Calu3 (cell line): ENCODE results near the gene ST8SIA1. TPM values are rescaled to one million over a fixed set of nuclear protein-coding genes. Genes with fewer than 3 reads are reported as not detected.

Experiments
- BruUV-seq: library from RNA; stranded (reverse); fragments of 400-500 nt; replicated peaks from 2 replicates; lab custom pipeline; 2021; lab: Mats Ljungman, UMichigan
- CTCF ChIA-PET: fragments of 300-600 bp; sonication (Branson Sonifier 250); formaldehyde crosslinking; loops from one replicate; lab custom pipeline; 2022; ENCODE audit warnings: antibody characterized with exemption; lab: Charles Lee
- DNase-seq: peaks from one replicate; pipeline ENCODE4 v3.0.0; 2022
- H3K27ac Mint-ChIP-seq: one replicate; pipeline ENCODE4 v1.8.0; 2022; ENCODE audit warnings: mixed read lengths; ENCODE audit not compliant: unreplicated experiment
- H3K27me3 Mint-ChIP-seq: one replicate; pipeline ENCODE4 v1.8.0; 2022; ENCODE audit warnings: mixed read lengths; ENCODE audit not compliant: unreplicated experiment
- H3K36me3 Mint-ChIP-seq: one replicate; pipeline ENCODE4 v1.8.0; 2022; ENCODE audit warnings: mild to moderate bottlenecking, moderate library complexity, mixed read lengths; ENCODE audit not compliant: insufficient read depth, unreplicated experiment
- H3K4me1 Mint-ChIP-seq: one replicate; pipeline ENCODE4 v1.8.0; 2022; ENCODE audit warnings: mild to moderate bottlenecking, low read depth, mixed read lengths; ENCODE audit not compliant: unreplicated experiment
- H3K4me3 Mint-ChIP-seq: one replicate; pipeline ENCODE4 v1.8.0; 2022; ENCODE audit warnings: mild to moderate bottlenecking, low read depth, moderate library complexity, mixed read lengths; ENCODE audit not compliant: unreplicated experiment
- H3K9me3 Mint-ChIP-seq: one replicate; pipeline ENCODE4 v1.8.0; 2022; ENCODE audit warnings: low read depth, mixed read lengths; ENCODE audit not compliant: unreplicated experiment
- CTCF ChIP-seq: fragments of 200-600 bp; IDR thresholded peaks from one replicate; pipeline ENCODE4 v1.8.0; 2022; ENCODE audit warnings: antibody characterized with exemption; ENCODE audit not compliant: unreplicated experiment
- intact Hi-C: fragments of 100-400 bp; cut with micrococcal nuclease; formaldehyde crosslinking; loops from one replicate; pipeline ENCODE4 v1.10.0; 2022; ENCODE audit not compliant: unreplicated experiment
- total RNA-seq: library from RNA; stranded (reverse); gene quantifications from 2 replicates; pipeline ENCODE4 v1.2.3, GENCODE V29; 2022

ST8SIA1 gene
- total RNA-seq, 1 experiment from 2014 or later, result not detected

GRCh38 chr12:22180705-22181104, 153.8 kb downstream of the ST8SIA1 start:
- no peaks in the 10 kb centered on the region for H3K4me1 Mint-ChIP-seq
- H3K27ac Mint-ChIP-seq, result no peak overlapping the region
- no peak overlapping the region for H3K4me3 Mint-ChIP-seq
- DNase-seq, result no peak
- intact Hi-C loops, result no loop called here
- no peak for TF ChIP-seq CTCF
- CTCF ChIA-PET, result no interaction called here
- no peaks in the 10 kb centered on the region for H3K36me3 Mint-ChIP-seq
- no peaks in the 10 kb centered on the region for H3K9me3 Mint-ChIP-seq
- no TSS peak for BruUV-seq
- no peaks in the 10 kb centered on the region for H3K27me3 Mint-ChIP-seq

DNA sequence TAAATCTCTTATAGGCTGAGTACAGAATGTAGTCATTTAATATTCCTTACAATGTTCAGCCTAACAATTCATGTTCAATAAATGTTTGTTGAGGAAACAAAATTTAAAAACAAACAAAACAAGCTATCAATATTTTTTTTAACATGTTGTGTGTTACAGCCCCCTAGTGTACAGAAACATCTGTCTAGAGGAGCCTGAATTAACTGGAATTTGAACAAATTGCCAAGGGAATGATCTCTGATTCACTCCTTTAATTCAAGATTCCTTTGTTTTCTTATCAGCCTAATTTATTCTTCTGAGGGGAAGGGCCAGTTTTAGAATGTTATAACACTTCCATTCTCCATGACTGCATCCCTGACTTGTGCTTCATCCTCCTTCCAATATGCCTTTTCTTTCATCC, 161.3 kb downstream of the ST8SIA1 start:
- intact Hi-C loops, result no loop called here
- no TSS peak for BruUV-seq
- H3K4me1 Mint-ChIP-seq, result no peaks in the 10 kb centered on the region
- H3K36me3 Mint-ChIP-seq, result no peaks in the 10 kb centered on the region
- DNase-seq, result no peak
- no peak overlapping the region for H3K27ac Mint-ChIP-seq
- no peak for TF ChIP-seq CTCF
- H3K27me3 Mint-ChIP-seq, result no peaks in the 10 kb centered on the region
- H3K4me3 Mint-ChIP-seq, result no peak overlapping the region
- CTCF ChIA-PET, result no interaction called here
- H3K9me3 Mint-ChIP-seq, result no peaks in the 10 kb centered on the region

DNA sequence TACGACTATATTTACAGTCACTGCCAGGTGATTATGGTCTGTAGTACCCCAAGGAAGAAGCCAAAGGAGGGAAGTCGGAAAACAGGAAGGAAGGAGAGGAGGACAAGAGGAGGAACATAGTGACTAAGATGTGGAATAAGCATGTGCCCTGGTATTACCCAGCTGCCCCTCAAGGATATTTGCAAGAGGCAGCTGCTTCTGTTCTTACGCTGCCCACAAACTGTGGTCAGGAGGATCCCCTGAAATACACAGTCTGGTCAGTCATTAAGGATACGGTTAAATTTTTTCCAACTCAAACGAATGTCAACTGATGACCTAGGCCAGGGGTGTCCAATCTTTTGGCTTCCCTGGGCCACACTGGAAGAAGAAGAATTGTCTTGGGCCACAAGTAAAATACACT, 162.0 kb downstream of the ST8SIA1 start:
- no peaks in the 10 kb centered on the region for H3K9me3 Mint-ChIP-seq
- no peak overlapping the region for H3K27ac Mint-ChIP-seq
- no TSS peak for BruUV-seq
- DNase-seq, result no peak
- H3K36me3 Mint-ChIP-seq, result no peaks in the 10 kb centered on the region
- H3K4me1 Mint-ChIP-seq, result no peaks in the 10 kb centered on the region
- H3K27me3 Mint-ChIP-seq, result no peaks in the 10 kb centered on the region
- intact Hi-C loops, result no loop called here
- no peak for TF ChIP-seq CTCF
- CTCF ChIA-PET, result no interaction called here
- no peak overlapping the region for H3K4me3 Mint-ChIP-seq

- no peaks in the 10 kb centered on the region for H3K36me3 Mint-ChIP-seq
- no TSS peak for BruUV-seq
These were observed 165.1 kb downstream of the ST8SIA1 start for GRCh38 chr12:22169376-22169775.

More at GRCh38 chr12:22169376-22169775, 165.1 kb downstream of the ST8SIA1 start:
- H3K27me3 Mint-ChIP-seq, result no peaks in the 10 kb centered on the region
- no peaks in the 10 kb centered on the region for H3K4me1 Mint-ChIP-seq
- TF ChIP-seq CTCF, result no peak
- CTCF ChIA-PET, result no interaction called here
- no peaks in the 10 kb centered on the region for H3K9me3 Mint-ChIP-seq
- no peak overlapping the region for H3K4me3 Mint-ChIP-seq
- no peak for DNase-seq
- intact Hi-C loops, result no loop called here
- H3K27ac Mint-ChIP-seq, result no peak overlapping the region
